GM21717 (cell line): ENCODE results near the gene FIGLA.

Experiments used
- ATAC-seq: cut with Tn5 transposase; IDR thresholded peaks from one replicate; pipeline ENCODE4 v1.9.1; 2021; ENCODE audit warnings: mild to moderate bottlenecking, moderate library complexity; ENCODE audit not compliant: unreplicated experiment

The FIGLA gene

GRCh38 chr2:70790136-70790828 lies at the start of gene FIGLA:
TSS of gene FIGLA (minus strand) at chr2:70790643. CDS start at chr2:70790638, 5 bp downstream.
- no peak for ATAC-seq

GRCh38 chr2:70837980-70838925 lies 47.8 kb upstream of the FIGLA start:
- no peak for ATAC-seq

GRCh38 chr2:70835643-70836042 lies 45.2 kb upstream of the FIGLA start, which contains the start of gene CD207:
TSS of gene CD207 (minus strand) at chr2:70835816. CDS start at chr2:70835776, 40 bp downstream.
- no peak for ATAC-seq

GRCh38 chr2:70834881-70835280 lies 44.4 kb upstream of the FIGLA start:
- no peak for ATAC-seq

GRCh38 chr2:70834106-70834505 lies 43.7 kb upstream of the FIGLA start:
- ATAC-seq = no peak

- ATAC-seq = no peak
Measured at GRCh38 chr2:70833246-70833645, 42.8 kb upstream of the FIGLA start.

GRCh38 chr2:70832386-70832785 lies 41.9 kb upstream of the FIGLA start:
- no peak for ATAC-seq

- no peak for ATAC-seq
Measured at GRCh38 chr2:70831861-70832260, 41.4 kb upstream of the FIGLA start.

GRCh38 chr2:70830366-70830765 lies 39.9 kb upstream of the FIGLA start:
- ATAC-seq = no peak

GRCh38 chr2:70829916-70830315 lies 39.5 kb upstream of the FIGLA start:
- no peak for ATAC-seq

- no peak for ATAC-seq
Measured at GRCh38 chr2:70828914-70829824, 38.7 kb upstream of the FIGLA start.

GRCh38 chr2:70828115-70828514 lies 37.7 kb upstream of the FIGLA start:
- no peak for ATAC-seq

- no peak for ATAC-seq
Measured at GRCh38 chr2:70827388-70827787, 36.9 kb upstream of the FIGLA start.

- no peak for ATAC-seq
Measured at GRCh38 chr2:70826696-70827350, 36.4 kb upstream of the FIGLA start.

- no peak for ATAC-seq
Measured at GRCh38 chr2:70823249-70823648, 32.8 kb upstream of the FIGLA start.

- ATAC-seq = no peak
Measured at GRCh38 chr2:70822843-70823242, 32.4 kb upstream of the FIGLA start.

GRCh38 chr2:70820499-70820898 lies 30.1 kb upstream of the FIGLA start, which contains the start of gene CLEC4F:
TSS of gene CLEC4F (minus strand) at chr2:70820599. CDS start at chr2:70820523, 76 bp downstream.
- ATAC-seq = no peak

- no peak for ATAC-seq
Measured at GRCh38 chr2:70817284-70817954, 27.0 kb upstream of the FIGLA start.

GRCh38 chr2:70816726-70817125 lies 26.3 kb upstream of the FIGLA start:
- ATAC-seq = no peak
